AG08396 (cell line): ENCODE results near the gene ARHGAP26.
A peak's percentile ranks its signal among the peaks of the same experiment; 100 is the strongest.

Source experiments
- DNase-seq: peaks from one replicate; pipeline ENCODE4 v3.0.0; 2012; ENCODE audit warnings: low spot score, mixed read lengths

Gene ARHGAP26

DNA sequence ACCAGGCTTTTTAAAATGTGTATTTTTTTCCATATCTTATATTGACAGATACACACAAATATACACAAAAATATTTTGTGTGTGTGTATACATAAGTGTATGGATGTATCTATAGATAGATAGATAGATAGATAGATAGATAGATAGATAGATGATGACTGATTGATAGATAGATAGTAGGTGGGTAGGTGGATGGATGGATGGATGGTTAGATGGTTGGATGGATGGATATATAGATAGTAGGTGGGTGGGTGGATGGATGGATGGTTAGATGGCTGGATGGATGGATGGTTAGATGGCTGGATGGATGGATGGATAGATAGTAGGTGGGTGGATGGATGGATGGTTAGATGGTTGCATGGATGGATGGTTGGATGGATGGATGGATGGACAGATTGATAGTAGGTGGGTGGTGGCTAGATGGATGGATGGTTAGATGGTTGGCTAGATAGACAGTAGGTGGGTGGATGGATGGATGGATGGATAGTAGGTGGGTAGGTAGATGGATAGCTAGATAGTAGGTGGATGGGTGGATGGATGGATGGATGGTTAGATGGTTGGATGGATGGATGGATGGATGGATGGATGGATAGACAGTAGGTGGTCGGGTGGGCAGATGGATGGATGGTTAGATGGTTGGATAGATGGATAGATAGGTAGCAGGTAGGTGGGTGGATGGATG, 477.1 kb downstream of the ARHGAP26 start:
- DNase-seq: no peak

- no peak for DNase-seq
Observed at GRCh38 chr5:143248391-143248790, 478.2 kb downstream of the ARHGAP26 start.

DNA sequence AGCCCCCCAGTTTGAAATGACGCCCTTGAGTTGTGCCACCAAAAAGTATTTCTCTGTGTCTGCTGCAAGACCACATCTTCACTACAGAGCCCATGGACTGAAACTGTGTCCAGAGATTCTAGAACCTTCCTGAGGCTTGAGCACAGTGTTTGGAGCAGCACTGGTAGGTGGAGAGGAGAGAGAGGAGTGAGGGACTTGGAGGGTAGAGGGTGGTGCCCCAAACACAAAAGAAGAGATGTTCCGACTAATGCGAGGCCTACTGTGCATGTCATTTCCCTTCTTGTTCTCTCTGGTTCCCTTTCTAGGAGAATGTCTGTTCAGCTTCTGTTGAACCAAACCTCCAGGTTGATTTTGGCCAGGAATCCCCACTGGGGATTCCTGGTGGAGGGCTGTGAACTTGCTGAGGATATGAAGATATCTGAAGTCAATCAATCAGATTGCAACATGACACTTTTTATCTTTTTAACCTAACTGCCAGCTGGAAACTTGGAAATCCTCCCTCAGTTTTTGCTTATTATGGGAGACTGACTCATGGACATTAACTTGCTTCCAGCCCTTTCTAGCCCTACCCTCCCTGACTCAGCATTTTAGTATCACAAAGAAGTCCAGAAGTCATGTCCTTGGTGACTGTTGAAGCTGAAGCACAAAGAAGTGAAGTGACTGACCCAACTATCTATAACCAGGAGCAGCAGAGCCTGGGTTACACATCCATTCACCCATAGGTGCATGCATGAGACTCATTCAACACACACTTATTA, 478.8 kb downstream of the ARHGAP26 start:
- DNase-seq: peak; percentile 60

DNA sequence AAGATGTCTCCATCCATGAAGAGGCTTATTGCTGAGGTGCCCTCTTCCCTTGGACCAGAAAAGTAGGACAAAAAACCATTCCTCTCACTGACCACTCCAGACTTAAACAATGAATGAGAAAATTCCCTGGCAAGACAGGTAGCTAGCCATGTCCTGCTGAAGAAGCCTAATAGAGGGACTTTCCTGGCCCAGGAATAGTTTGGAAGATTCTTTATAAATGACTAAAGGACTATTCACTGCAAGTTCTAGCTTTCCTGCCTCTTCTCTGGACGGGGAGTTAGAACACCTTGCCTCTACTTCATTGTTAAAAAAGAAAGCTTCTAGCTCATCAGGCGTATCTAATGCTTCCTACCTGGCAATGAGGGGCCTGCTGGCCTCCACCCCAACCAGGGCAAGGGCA, 479.7 kb downstream of the ARHGAP26 start:
- DNase-seq: no peak

- DNase-seq: no peak
Observed at GRCh38 chr5:143251190-143251589, 481.0 kb downstream of the ARHGAP26 start.

DNA sequence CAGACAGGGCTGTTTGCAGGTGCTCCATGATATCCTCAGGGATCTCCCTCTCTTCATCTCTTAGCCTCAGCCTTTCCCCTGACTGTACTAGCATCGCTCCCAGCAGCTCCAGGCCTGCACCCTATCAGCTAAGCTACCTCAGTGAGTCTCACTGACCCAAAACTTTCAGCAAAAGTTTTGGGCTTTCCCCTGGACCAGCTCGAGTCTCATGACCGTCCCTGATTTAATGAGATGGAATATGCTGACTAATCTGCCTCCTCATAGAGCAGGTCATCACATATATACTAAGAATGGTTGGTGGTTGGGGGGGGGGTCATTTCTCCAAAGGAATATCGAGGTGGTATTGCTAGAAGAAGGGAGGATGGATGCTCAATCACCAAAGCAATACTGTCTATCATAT, 481.8 kb downstream of the ARHGAP26 start:
- DNase-seq: no peak

GRCh38 chr5:143254819-143255218, 484.6 kb downstream of the ARHGAP26 start:
- no peak for DNase-seq

DNA sequence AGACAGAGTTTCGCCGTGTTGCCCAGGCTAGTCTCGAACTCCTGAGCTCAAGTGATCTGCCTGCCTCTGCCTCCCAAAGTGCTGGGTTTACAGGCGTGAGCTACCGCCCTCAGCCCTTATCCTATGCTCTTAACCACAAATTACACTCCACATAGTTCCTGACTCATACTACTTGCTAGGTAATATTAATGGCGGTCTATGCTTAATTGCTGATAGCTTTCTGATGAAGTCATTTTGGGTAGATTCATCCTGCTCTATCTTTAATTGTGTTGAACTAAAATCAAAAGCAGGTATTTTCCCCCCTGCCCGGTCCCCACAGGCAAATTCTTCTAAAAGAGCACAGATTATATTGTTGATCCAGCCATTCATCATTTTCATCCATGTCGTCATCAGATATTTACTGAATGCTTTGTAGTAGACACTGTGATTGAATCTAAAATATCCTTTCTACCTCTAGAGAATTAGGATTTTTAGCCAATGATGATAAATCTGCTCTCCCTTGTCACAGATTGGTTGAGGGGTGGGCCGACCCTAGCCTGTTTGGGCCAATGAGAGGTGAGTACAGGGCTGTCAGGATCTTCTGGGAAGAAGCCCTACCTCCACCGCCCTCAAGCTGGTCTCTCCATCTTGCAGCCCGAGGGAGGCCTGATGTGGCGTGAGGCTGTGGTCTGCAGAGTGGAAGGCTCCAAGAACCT, 488.5 kb downstream of the ARHGAP26 start:
- no peak for DNase-seq

- DNase-seq: no peak
Observed at GRCh38 chr5:143259254-143259605, 489.1 kb downstream of the ARHGAP26 start.

DNA sequence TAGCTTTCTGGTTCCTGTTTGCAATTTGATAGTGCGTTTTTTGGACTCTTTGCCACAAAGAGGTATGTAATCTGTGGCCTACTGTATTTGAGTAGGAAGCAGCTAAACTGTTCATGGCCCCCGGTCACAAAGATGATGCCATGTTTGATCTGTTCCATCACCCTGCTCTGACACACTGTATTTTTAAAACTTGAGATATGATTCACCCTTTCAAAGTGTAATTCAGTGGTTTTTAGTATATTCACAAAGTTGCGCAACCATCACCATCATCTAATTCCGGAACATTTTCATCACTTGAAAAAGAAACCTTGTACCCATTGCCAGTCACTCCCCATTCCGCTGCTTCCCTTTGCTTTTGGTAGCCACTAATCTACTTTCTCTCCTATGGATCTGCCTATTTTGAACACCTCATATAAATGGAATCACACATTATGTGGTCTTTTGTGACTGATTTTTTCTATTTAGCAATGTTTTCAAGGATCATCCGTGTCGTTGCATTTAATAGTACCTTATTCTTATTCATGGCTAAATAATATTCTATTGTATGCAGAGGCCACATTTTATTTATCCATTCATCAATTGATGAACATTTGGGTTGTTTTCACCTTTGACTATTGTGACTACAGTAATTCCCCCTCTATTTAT, 491.7 kb downstream of the ARHGAP26 start:
- DNase-seq: no peak

GRCh38 chr5:143262393-143263174, 492.4 kb downstream of the ARHGAP26 start:
- DNase-seq: no peak

- no peak for DNase-seq
Observed at GRCh38 chr5:143263272-143263810, 493.2 kb downstream of the ARHGAP26 start.

GRCh38 chr5:143265995-143266394, 495.8 kb downstream of the ARHGAP26 start:
- no peak for DNase-seq

- DNase-seq: no peak
Observed at GRCh38 chr5:143267186-143267585, 497.0 kb downstream of the ARHGAP26 start.

- DNase-seq: no peak
Observed at GRCh38 chr5:143268388-143268787, 498.2 kb downstream of the ARHGAP26 start.

DNA sequence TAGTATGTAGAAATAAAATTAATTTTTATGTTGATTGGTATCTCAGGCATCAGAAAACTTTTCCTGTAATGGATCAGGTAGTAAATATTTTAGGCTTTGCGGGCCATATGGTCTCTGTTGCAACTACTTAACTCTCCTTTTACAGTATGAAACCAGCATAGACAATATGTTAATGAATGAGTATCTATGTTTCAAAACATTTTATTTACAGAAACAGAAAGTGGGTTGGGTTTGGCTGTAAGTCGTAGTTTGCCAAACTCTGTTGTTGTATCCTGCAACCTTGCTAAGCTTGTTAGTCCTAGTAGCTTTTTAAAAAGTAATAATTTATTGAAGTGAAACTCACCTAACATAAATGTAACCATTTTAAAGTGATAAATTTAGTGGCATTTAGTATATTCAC, 501.3 kb downstream of the ARHGAP26 start:
- no peak for DNase-seq

DNA sequence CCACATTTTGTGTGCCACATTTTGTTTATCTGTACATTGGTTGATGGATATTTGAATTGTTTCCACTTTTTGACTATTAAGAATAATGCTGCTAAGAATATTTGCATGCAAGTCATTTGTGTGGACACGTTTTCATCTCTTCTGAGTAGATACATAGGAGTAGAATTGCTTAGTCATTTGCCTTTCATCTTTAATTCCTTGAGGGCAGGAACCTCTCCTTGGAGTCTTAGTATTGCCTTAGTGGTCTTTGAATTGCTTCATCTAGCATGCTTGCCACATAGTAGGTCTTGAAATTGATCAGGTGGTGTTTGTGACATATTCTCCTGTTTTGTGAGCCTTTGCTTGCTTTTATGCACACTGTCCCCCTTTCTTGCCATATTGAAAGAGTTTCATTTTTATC, 504.8 kb downstream of the ARHGAP26 start:
- no peak for DNase-seq

GRCh38 chr5:143275512-143276363, 505.6 kb downstream of the ARHGAP26 start:
- DNase-seq: no peak

DNA sequence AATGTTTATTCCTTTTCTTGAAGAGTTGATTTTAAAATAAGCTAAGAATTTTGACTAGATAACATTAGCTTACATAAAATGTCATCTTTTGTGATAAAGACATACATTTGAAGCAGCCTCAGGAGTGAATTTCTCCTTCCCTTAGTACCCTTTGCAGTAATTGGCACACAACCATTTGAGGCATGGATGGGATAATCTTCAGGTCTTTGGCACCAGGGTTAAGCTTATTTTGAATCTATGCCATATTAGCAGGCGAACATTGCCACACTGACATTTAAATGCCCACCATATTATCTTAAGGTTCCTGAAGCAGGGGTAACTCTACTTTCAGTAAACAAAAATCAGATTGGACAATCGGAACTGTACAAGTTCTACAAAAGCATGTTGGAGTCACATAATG, 507.4 kb downstream of the ARHGAP26 start:
- DNase-seq: no peak
